ENCODE data around the gene SNAP47.

SNAP47 gene

GRCh38 chr1:227747948-227748495 lies 12.8 kb downstream of the SNAP47 start:
- no peak overlapping the region for H3K4me3 ChIP-seq (ENCODE audit: low read depth, low read length, poor library complexity, severe bottlenecking)
- peaks cover 22% of the 10 kb centered on the region; the same call in 1 of the 2 replicates for H3K36me3 ChIP-seq (ENCODE audit: insufficient read depth, low read length)
- no peaks in the 10 kb centered on the region for H3K9me3 ChIP-seq (ENCODE audit: low read length)
- H3K79me2 ChIP-seq (ENCODE audit: insufficient read depth, low read length): 0 out of 2 replicates have a peak, but pooled peaks cover 4% of the 10 kb centered on the region
- H3K4me2 ChIP-seq (ENCODE audit: low read length): no peak overlapping the region
- H3F3A ChIP-seq (ENCODE audit: insufficient read depth, low read length): no peaks in the 10 kb centered on the region
- H4K20me1 ChIP-seq (ENCODE audit: insufficient read depth, low read length): no peaks in the 10 kb centered on the region
- H3K27me3 ChIP-seq (ENCODE audit: insufficient read depth, low read length): no peaks in the 10 kb centered on the region
- H3K9me2 ChIP-seq (ENCODE audit: low read depth, low read length): no peaks in the 10 kb centered on the region
- no peak overlapping the region for H3K9ac ChIP-seq (ENCODE audit: low read length)
- peaks cover 16% of the 10 kb centered on the region for H3K4me1 ChIP-seq (ENCODE audit: insufficient read depth, low read length, severe bottlenecking)
- H3K27ac ChIP-seq (ENCODE audit: low read depth, low read length, poor library complexity, severe bottlenecking): no peak overlapping the region
- TF ChIP-seq EZH2 (IDR thresholded peaks at IDR 0.05; ENCODE audit: borderline replicate concordance, low read length): no peak
- H2AFZ ChIP-seq (ENCODE audit: low read length): no peak overlapping the region

DNA sequence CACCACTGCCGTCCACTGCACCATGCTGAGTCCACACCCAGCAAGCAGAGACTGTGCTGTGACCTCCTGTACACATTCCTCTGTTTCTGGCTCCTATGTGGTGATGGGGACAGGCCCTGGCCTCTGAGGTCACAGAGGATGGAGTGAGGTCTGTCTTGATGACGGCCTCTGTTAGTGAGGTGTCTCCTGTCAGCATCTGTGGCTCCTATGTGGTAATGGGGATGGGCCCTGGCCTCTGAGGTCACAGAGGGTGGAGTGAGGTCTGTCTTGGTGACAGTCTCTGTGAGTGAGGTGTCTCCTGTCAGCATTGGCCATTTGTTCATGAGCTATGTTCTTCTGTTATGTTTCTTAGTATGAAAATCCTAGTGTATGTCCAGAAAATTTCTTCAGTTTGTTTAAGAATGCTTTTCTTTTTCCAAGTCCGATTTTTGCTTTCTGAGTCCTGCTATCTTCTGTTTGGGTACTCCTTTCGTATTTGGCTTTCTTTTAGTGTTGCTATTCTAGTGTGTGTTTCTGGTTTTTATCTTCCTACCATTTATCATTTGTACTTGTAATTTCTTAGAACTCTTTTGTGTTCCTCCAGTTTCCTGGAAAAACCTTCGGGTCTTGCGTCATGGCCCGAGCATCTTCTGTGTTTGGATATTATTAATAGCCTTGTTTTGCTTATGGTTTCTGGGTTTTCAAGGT lies 13.4 kb downstream of the SNAP47 start:
- Histone ChIP-seq H3K9me3 (ENCODE audit: low read length) (no peaks in the 10 kb centered on the region), H3F3A (ENCODE audit: insufficient read depth, low read length) (no peaks in the 10 kb centered on the region), H3K27me3 (ENCODE audit: insufficient read depth, low read length) (no peaks in the 10 kb centered on the region), H3K4me1 (ENCODE audit: insufficient read depth, low read length, severe bottlenecking) (peaks cover 16% of the 10 kb centered on the region), H3K4me2 (ENCODE audit: low read length) (no peak overlapping the region), H3K27ac (ENCODE audit: low read depth, low read length, poor library complexity, severe bottlenecking) (no peak overlapping the region), H3K4me3 (ENCODE audit: low read depth, low read length, poor library complexity, severe bottlenecking) (no peak overlapping the region), H3K9me2 (ENCODE audit: low read depth, low read length) (no peaks in the 10 kb centered on the region), H3K79me2 (ENCODE audit: insufficient read depth, low read length) (0 out of 2 replicates have a peak, but pooled peaks cover 4% of the 10 kb centered on the region), H3K9ac (ENCODE audit: low read length) (no peak overlapping the region), H3K36me3 (ENCODE audit: insufficient read depth, low read length) (peaks cover 22% of the 10 kb centered on the region; the same call in 1 of the 2 replicates), H2AFZ (ENCODE audit: low read length) (no peak overlapping the region), H4K20me1 (ENCODE audit: insufficient read depth, low read length) (no peaks in the 10 kb centered on the region)
- TF ChIP-seq EZH2 (IDR thresholded peaks at IDR 0.05; ENCODE audit: borderline replicate concordance, low read length) (no peak), CTCF (IDR thresholded peaks at IDR 0.05; ENCODE audit: low read length) (no peak)

DNA sequence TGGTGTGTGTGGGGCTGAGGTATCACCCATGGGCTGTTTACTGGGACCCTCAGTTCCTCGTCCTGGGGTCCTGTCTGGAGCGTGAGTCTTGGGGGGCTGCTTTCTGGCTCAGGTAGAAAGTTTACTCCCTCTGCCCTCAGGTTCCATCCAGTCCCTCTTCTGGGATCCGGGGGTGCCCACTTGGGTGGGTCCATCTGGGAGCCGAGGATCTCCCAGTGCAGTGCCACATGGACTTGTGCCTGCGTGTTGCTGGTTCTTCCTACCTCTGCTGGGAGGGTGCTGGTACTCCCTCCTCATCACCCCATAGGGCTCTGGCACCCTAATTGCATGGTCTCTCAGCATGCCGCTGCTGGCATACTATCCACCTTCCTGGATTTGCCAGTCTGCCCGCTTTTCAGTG lies 14.0 kb downstream of the SNAP47 start:
- no peaks in the 10 kb centered on the region for H3K9me3 ChIP-seq (ENCODE audit: low read length)
- no peak overlapping the region for H3K9ac ChIP-seq (ENCODE audit: low read length)
- H4K20me1 ChIP-seq (ENCODE audit: insufficient read depth, low read length): no peaks in the 10 kb centered on the region
- no peaks in the 10 kb centered on the region for H3F3A ChIP-seq (ENCODE audit: insufficient read depth, low read length)
- H2AFZ ChIP-seq (ENCODE audit: low read length): no peak overlapping the region
- no peak for TF ChIP-seq EZH2 (IDR thresholded peaks at IDR 0.05; ENCODE audit: borderline replicate concordance, low read length)
- no peak for TF ChIP-seq CTCF (IDR thresholded peaks at IDR 0.05; ENCODE audit: low read length)
- no peak overlapping the region for H3K4me2 ChIP-seq (ENCODE audit: low read length)
- H3K27me3 ChIP-seq (ENCODE audit: insufficient read depth, low read length): no peaks in the 10 kb centered on the region
- H3K79me2 ChIP-seq (ENCODE audit: insufficient read depth, low read length): 0 out of 2 replicates have a peak, but pooled peaks cover 4% of the 10 kb centered on the region
- H3K4me1 ChIP-seq (ENCODE audit: insufficient read depth, low read length, severe bottlenecking): peaks cover 12% of the 10 kb centered on the region
- H3K4me3 ChIP-seq (ENCODE audit: low read depth, low read length, poor library complexity, severe bottlenecking): no peak overlapping the region
- no peaks in the 10 kb centered on the region for H3K9me2 ChIP-seq (ENCODE audit: low read depth, low read length)
- peaks cover 22% of the 10 kb centered on the region; the same call in 1 of the 2 replicates for H3K36me3 ChIP-seq (ENCODE audit: insufficient read depth, low read length)
- no peak overlapping the region for H3K27ac ChIP-seq (ENCODE audit: low read depth, low read length, poor library complexity, severe bottlenecking)

Data from OCI-LY1 (cell line).